Measurements from ENCODE around the gene SHISAL1. TPM values are rescaled to one million over a fixed set of nuclear protein-coding genes. Genes with fewer than 3 reads are reported as not detected.

Gene SHISAL1
- total RNA-seq, 1 experiment from 2014 or later: not detected

GRCh38 chr22:44263547-44263946, 49.2 kb downstream of the SHISAL1 start:
- H3K4me3 ChIP-seq (ENCODE audit: low read depth, low read length): no peak overlapping the region
- H3K9me3 ChIP-seq: no peaks in the 10 kb centered on the region; the same call in 1 of the 2 replicates
- Mint-ChIP-seq H3K36me3 (ENCODE audit: insufficient read depth, unreplicated experiment) (no peaks in the 10 kb centered on the region), H3K9me3 (ENCODE audit: unreplicated experiment) (no peaks in the 10 kb centered on the region), H3K27ac (ENCODE audit: unreplicated experiment) (no peak overlapping the region), H3K4me3 (ENCODE audit: unreplicated experiment) (no peak overlapping the region), H3K4me1 (ENCODE audit: low read depth, unreplicated experiment) (no peaks in the 10 kb centered on the region), H3K27me3 (ENCODE audit: insufficient read depth, unreplicated experiment) (peaks cover 8% of the 10 kb centered on the region)
- no peak for DNase-seq
- H3K36me3 ChIP-seq (ENCODE audit: control insufficient read depth, insufficient read depth, low read length): no peaks in the 10 kb centered on the region
- CTCF ChIA-PET: no interaction called here
- BruUV-seq (replicated peaks): no TSS peak
- intact Hi-C loops (cut with micrococcal nuclease; ENCODE audit: unreplicated experiment): no loop called here
- TF ChIP-seq CTCF (IDR thresholded peaks at IDR 0.05; ENCODE audit: insufficient read depth in 1 of 2, low read depth in 1 of 2, low read length in 1 of 2, severe bottlenecking in 1 of 2, unreplicated experiment in 1 of 2): no peak
- no peaks in the 10 kb centered on the region for H3K27me3 ChIP-seq (replicated peaks; ENCODE audit: control insufficient read depth, insufficient read depth, low read length)
- H3K4me1 ChIP-seq: no peaks in the 10 kb centered on the region
- POLR2A ChIA-PET: no interaction called here

DNA sequence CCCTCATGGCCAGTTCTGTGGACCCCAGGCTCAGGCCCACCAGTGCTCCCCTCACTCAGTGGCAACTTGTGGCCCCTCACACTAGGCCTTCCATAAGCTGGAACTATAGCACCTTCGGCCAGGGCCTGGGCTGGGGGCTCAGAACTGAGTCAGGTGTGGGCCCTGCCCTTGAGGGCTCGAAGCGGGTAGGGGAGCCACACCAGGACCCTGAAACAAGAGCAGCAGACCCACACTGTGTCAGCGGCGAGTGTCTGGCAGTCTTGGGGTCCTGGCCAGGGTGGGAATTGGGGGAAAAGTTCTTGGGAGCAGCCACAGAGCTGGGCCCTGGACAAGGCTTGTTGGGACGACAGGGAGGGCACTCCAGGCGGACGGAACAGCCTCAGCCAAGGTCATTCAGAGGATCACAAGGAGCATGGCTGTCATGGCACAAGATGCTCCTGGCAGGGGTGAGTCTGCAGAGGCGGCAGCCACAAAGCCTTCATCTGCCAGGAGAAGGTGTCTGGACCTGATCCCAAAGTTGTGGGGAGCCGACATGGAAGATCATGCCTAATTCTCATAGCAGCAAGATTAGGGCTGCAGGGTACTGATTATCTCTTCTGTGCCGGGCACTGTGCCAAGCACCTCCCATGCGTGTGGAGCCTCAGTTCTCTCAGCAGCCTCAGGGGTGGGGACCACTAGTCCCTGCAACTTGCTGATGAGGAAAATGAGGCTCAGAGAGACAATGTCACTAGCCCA, 50.7 kb downstream of the SHISAL1 start:
- BruUV-seq (replicated peaks): no TSS peak
- no peaks in the 10 kb centered on the region for H3K9me3 Mint-ChIP-seq (ENCODE audit: unreplicated experiment)
- H3K4me1 ChIP-seq: no peaks in the 10 kb centered on the region
- ChIA-PET CTCF (no interaction called here), POLR2A (no interaction called here)
- H3K27ac Mint-ChIP-seq (ENCODE audit: unreplicated experiment): no peak overlapping the region
- no peaks in the 10 kb centered on the region for H3K27me3 Mint-ChIP-seq (ENCODE audit: insufficient read depth, unreplicated experiment)
- H3K27me3 ChIP-seq (replicated peaks; ENCODE audit: control insufficient read depth, insufficient read depth, low read length): no peaks in the 10 kb centered on the region
- intact Hi-C loops (cut with micrococcal nuclease; ENCODE audit: unreplicated experiment): no loop called here
- no peak overlapping the region for H3K4me3 ChIP-seq (ENCODE audit: low read depth, low read length)
- H3K4me1 Mint-ChIP-seq (ENCODE audit: low read depth, unreplicated experiment): no peaks in the 10 kb centered on the region
- H3K4me3 Mint-ChIP-seq (ENCODE audit: unreplicated experiment): no peak overlapping the region
- H3K9me3 ChIP-seq: no peaks in the 10 kb centered on the region; the same call in 1 of the 2 replicates
- peak in 1 of 2 experiments; percentile 20 for DNase-seq
- H3K36me3 Mint-ChIP-seq (ENCODE audit: insufficient read depth, unreplicated experiment): no peaks in the 10 kb centered on the region
- no peaks in the 10 kb centered on the region for H3K36me3 ChIP-seq (ENCODE audit: control insufficient read depth, insufficient read depth, low read length)
- no peak for TF ChIP-seq CTCF (IDR thresholded peaks at IDR 0.05; ENCODE audit: insufficient read depth in 1 of 2, low read depth in 1 of 2, low read length in 1 of 2, severe bottlenecking in 1 of 2, unreplicated experiment in 1 of 2)

DNA sequence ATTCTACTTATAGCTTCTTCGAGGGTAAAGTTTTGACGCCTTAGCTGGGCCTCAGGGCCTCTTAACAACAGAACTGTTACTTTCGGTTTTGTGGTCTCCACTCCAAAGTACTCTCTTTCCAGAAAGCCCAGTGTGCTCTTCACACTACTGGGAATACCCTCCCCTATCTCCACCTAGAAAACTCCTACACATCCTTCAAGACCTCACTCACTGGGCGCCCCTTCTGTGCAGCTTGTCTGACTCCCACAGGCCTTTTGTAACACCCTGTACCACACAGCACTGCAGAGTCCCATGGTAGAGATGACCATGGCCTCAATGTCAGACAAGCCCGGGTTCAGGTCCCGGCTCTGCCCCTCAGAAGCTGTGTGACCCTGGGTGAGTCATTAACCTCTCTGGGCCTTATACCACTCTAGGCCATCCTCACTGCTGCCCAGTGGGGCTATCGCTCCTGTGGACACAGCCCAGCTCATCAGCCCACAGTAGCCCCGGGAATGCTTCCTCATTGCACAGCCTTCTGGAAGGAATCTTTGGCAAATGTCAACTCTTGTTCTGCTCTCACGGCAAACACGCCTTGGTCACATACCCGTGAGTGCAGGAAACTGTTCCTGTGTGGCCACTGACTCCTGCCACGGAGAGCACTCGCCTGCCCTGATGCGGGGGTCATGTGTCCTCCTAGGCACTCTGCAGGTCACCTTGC, 51.4 kb downstream of the SHISAL1 start:
- Mint-ChIP-seq H3K9me3 (ENCODE audit: unreplicated experiment) (no peaks in the 10 kb centered on the region), H3K27ac (ENCODE audit: unreplicated experiment) (no peak overlapping the region), H3K4me1 (ENCODE audit: low read depth, unreplicated experiment) (no peaks in the 10 kb centered on the region), H3K36me3 (ENCODE audit: insufficient read depth, unreplicated experiment) (no peaks in the 10 kb centered on the region), H3K27me3 (ENCODE audit: insufficient read depth, unreplicated experiment) (peaks cover 4% of the 10 kb centered on the region), H3K4me3 (ENCODE audit: unreplicated experiment) (no peak overlapping the region)
- Histone ChIP-seq H3K9me3 (no peaks in the 10 kb centered on the region; the same call in 1 of the 2 replicates), H3K27me3 (replicated peaks; ENCODE audit: control insufficient read depth, insufficient read depth, low read length) (no peaks in the 10 kb centered on the region), H3K4me3 (ENCODE audit: low read depth, low read length) (no peak overlapping the region), H3K4me1 (no peaks in the 10 kb centered on the region), H3K36me3 (ENCODE audit: control insufficient read depth, insufficient read depth, low read length) (no peaks in the 10 kb centered on the region)
- ChIA-PET POLR2A (no interaction called here), CTCF (no interaction called here)
- peak in 1 of 2 experiments; percentile 15 for DNase-seq
- BruUV-seq (replicated peaks): no TSS peak
- TF ChIP-seq CTCF (IDR thresholded peaks at IDR 0.05; ENCODE audit: insufficient read depth in 1 of 2, low read depth in 1 of 2, low read length in 1 of 2, severe bottlenecking in 1 of 2, unreplicated experiment in 1 of 2): no peak
- intact Hi-C loops (cut with micrococcal nuclease; ENCODE audit: unreplicated experiment): no loop called here

All from Caco-2 (cell line).